HEK293 (cell line): ENCODE measurements around the gene HOXA6.

Source experiments
- CTCF ChIA-PET: fragments of 350-600 bp; formaldehyde crosslinking; extraction: SDS; loops from one replicate; lab custom pipeline; 2021; ENCODE audit warnings: antibody characterized with exemption; lab: Yijun Ruan, JAX
- POLR2A ChIA-PET: fragments of 300-600 bp; formaldehyde crosslinking; extraction: SDS; loops from one replicate; lab custom pipeline; 2020; ENCODE audit warnings: antibody characterized with exemption, inconsistent platforms; lab: Yijun Ruan, JAX
- H3K27ac ChIP-seq: fragments of 200-500 bp; sonication (Bioruptor generic); 2 replicates; pipeline ENCODE4 v1.5.1; 2014; ENCODE audit warnings: low read depth, low read length, control low read depth, inconsistent platforms; ENCODE audit errors: extremely low read depth
- H3K36me3 ChIP-seq, 2 experiments: fragments of 200-500 bp in 1 of 2; sonication (Bioruptor generic) in 1 of 2; 1 replicate in 1 of 2; 2 replicates in 1 of 2; pipeline ENCODE4 v1.5.1; 2014 to 2017; ENCODE audit warnings: inconsistent platforms in 2 of 2, low read length in 2 of 2; ENCODE audit not compliant: control insufficient read depth in 2 of 2, insufficient read depth in 1 of 2
- H3K4me1 ChIP-seq: fragments of 200-500 bp; sonication (Bioruptor generic); 2 replicates; pipeline ENCODE4 v1.5.1; 2014; ENCODE audit warnings: mild to moderate bottlenecking, low read length, inconsistent platforms; ENCODE audit not compliant: control insufficient read depth, insufficient read depth
- H3K4me3 ChIP-seq: 2 replicates; pipeline ENCODE4 v1.5.1; 2011; ENCODE audit warnings: low read depth, mild to moderate bottlenecking, control low read depth, low read length, moderate library complexity
- H3K9me3 ChIP-seq: fragments of 200-500 bp; sonication (Bioruptor generic); 2 replicates; pipeline ENCODE4 v1.5.1; 2014; ENCODE audit warnings: low read depth, low read length, inconsistent platforms; ENCODE audit not compliant: control insufficient read depth, insufficient read depth
- GLI4 ChIP-seq: fragments of 450-650 bp; formaldehyde crosslinking; IDR thresholded peaks from 2 replicates; pipeline ENCODE4 v1.5.1; 2016; ENCODE audit warnings: missing biosample characterization, missing genetic modification characterization
- GLIS1 ChIP-seq: fragments of 450-650 bp; formaldehyde crosslinking; IDR thresholded peaks from 2 replicates; pipeline ENCODE4 v1.5.1; 2016; ENCODE audit warnings: missing biosample characterization, missing genetic modification characterization
- GLIS2 ChIP-seq: fragments of 450-650 bp; formaldehyde crosslinking; IDR thresholded peaks from 2 replicates; pipeline ENCODE4 v1.5.1; 2016; ENCODE audit warnings: missing biosample characterization, missing genetic modification characterization
- PATZ1 ChIP-seq: fragments of 450-650 bp; formaldehyde crosslinking; IDR thresholded peaks from 2 replicates; pipeline ENCODE4 v1.5.1; 2016; ENCODE audit warnings: missing biosample characterization, missing genetic modification characterization
- SCRT2 ChIP-seq: fragments of 450-650 bp; formaldehyde crosslinking; IDR thresholded peaks from 2 replicates; pipeline ENCODE4 v1.5.1; 2016; ENCODE audit warnings: missing biosample characterization, missing genetic modification characterization
- SP3 ChIP-seq: fragments of 450-650 bp; formaldehyde crosslinking; IDR thresholded peaks from 2 replicates; pipeline ENCODE4 v1.5.1; 2016; ENCODE audit warnings: missing biosample characterization, missing genetic modification characterization
- YY1 ChIP-seq: fragments of 450-650 bp; formaldehyde crosslinking; IDR thresholded peaks from 2 replicates; pipeline ENCODE4 v1.5.1; 2018; ENCODE audit warnings: missing biosample characterization, missing genetic modification characterization
- ZBTB1 ChIP-seq: fragments of 450-650 bp; formaldehyde crosslinking; IDR thresholded peaks from 2 replicates; pipeline ENCODE4 v1.5.1; 2016; ENCODE audit warnings: missing biosample characterization, missing genetic modification characterization
- ZBTB26 ChIP-seq: fragments of 450-650 bp; formaldehyde crosslinking; optimal IDR thresholded peaks from 2 replicates; pipeline ENCODE3; 2016; ENCODE audit warnings: missing biosample characterization, mild to moderate bottlenecking, missing genetic modification characterization
- ZEB2 ChIP-seq: fragments of 450-650 bp; formaldehyde crosslinking; IDR thresholded peaks from 2 replicates; pipeline ENCODE4 v1.5.1; 2016; ENCODE audit warnings: missing biosample characterization, missing genetic modification characterization
- ZFHX2 ChIP-seq: fragments of 450-650 bp; formaldehyde crosslinking; conservative IDR thresholded peaks from 2 replicates; pipeline ENCODE4 v1.5.1; 2016; ENCODE audit warnings: missing biosample characterization, missing genetic modification characterization
- ZFP3 ChIP-seq: fragments of 450-650 bp; formaldehyde crosslinking; IDR thresholded peaks from 2 replicates; pipeline ENCODE4 v1.5.1; 2016; ENCODE audit warnings: low read depth, missing biosample characterization, missing genetic modification characterization
- ZNF148 ChIP-seq: fragments of 450-650 bp; formaldehyde crosslinking; IDR thresholded peaks from 2 replicates; pipeline ENCODE4 v1.5.0; 2017; ENCODE audit warnings: missing biosample characterization, missing genetic modification characterization, borderline replicate concordance
- ZNF280C ChIP-seq: fragments of 450-650 bp; formaldehyde crosslinking; IDR thresholded peaks from 2 replicates; pipeline ENCODE4 v1.5.1; 2016; ENCODE audit warnings: missing biosample characterization, missing genetic modification characterization
- ZNF324 ChIP-seq: fragments of 450-650 bp; formaldehyde crosslinking; IDR thresholded peaks from 2 replicates; pipeline ENCODE4 v1.5.1; 2016; ENCODE audit warnings: missing biosample characterization, missing genetic modification characterization
- ZNF350 ChIP-seq: fragments of 450-650 bp; formaldehyde crosslinking; IDR thresholded peaks from 2 replicates; pipeline ENCODE4 v1.5.0; 2017; ENCODE audit warnings: missing biosample characterization, mild to moderate bottlenecking, missing genetic modification characterization
- ZNF423 ChIP-seq: fragments of 450-650 bp; formaldehyde crosslinking; IDR thresholded peaks from 2 replicates; pipeline ENCODE4 v1.5.1; 2016; ENCODE audit warnings: missing biosample characterization, missing genetic modification characterization
- ZNF544 ChIP-seq: fragments of 450-650 bp; formaldehyde crosslinking; IDR thresholded peaks from 2 replicates; pipeline ENCODE4 v1.5.0; 2017; ENCODE audit warnings: missing biosample characterization, missing genetic modification characterization
- ZNF555 ChIP-seq: fragments of 450-650 bp; formaldehyde crosslinking; conservative IDR thresholded peaks from 2 replicates; pipeline ENCODE4 v1.5.1; 2017; ENCODE audit warnings: missing biosample characterization, mild to moderate bottlenecking, missing genetic modification characterization, inconsistent platforms
- ZNF600 ChIP-seq: fragments of 450-650 bp; formaldehyde crosslinking; IDR thresholded peaks from 2 replicates; pipeline ENCODE4 v1.5.1; 2016; ENCODE audit warnings: missing biosample characterization, missing genetic modification characterization
- ZNF658 ChIP-seq: fragments of 450-650 bp; formaldehyde crosslinking; IDR thresholded peaks from 2 replicates; pipeline ENCODE4; 2016; ENCODE audit warnings: missing biosample characterization, missing genetic modification characterization
- ZNF830 ChIP-seq: fragments of 450-650 bp; IDR thresholded peaks from 2 replicates; pipeline ENCODE4 v1.5.0; 2018; ENCODE audit warnings: missing biosample characterization, missing genetic modification characterization, low read depth, mild to moderate bottlenecking, moderate library complexity
- ZXDB ChIP-seq: fragments of 450-650 bp; formaldehyde crosslinking; IDR thresholded peaks from 2 replicates; pipeline ENCODE4 v1.5.1; 2016; ENCODE audit warnings: missing biosample characterization, missing genetic modification characterization

Gene HOXA6

GRCh38 chr7:27173956-27174873 is 26.6 kb upstream of the HOXA6 start, which contains the start of gene HOXA10 (continued):
- peak; percentile 87 for TF ChIP-seq PATZ1 (tag by site-specific recombination)
- peak; percentile 75 for TF ChIP-seq GLIS2 (tag by site-specific recombination)
- no peak for TF ChIP-seq ZNF658 (tag by site-specific recombination)
- peak; percentile 83 for TF ChIP-seq ZXDB (tag by site-specific recombination)
- TF ChIP-seq ZFHX2 (tag by site-specific recombination): peak; percentile 88
- no peak for TF ChIP-seq ZNF350 (tag by site-specific recombination)

- Histone ChIP-seq H3K4me1 (peaks cover 10% of the 10 kb centered on the region), H3K9me3 (no peaks in the 10 kb centered on the region), H3K4me3 (peak overlapping the region; percentile 76), H3K27ac (peak overlapping the region; percentile 100), H3K36me3 (peaks cover 8 to 14% of the 10 kb centered on the region in 2 experiments)
- TF ChIP-seq ZBTB26: peak; percentile 46
- no peak for TF ChIP-seq ZNF600 (tag by site-specific recombination)
- ChIA-PET CTCF (interaction anchor here (0.7 kb wide), 1 partner anchor 59 kb away, joined by 3 read pairs; no protein-coding TSS in a partner anchor), POLR2A (interaction anchor here (1.1 to 11.2 kb wide), 11 partner anchors 9 to 1311 kb away, joined by 3 to 237 read pairs (median 6); partner anchors contain the start of genes HOXA11, HOXA13, HOXA6 and HOXA7)
These were observed 26.0 kb upstream of the HOXA6 start for GRCh38 chr7:27173511-27173955.

GRCh38 chr7:27172823-27173510 is 25.4 kb upstream of the HOXA6 start:
- POLR2A ChIA-PET: interaction anchor here (0.7 to 11.2 kb wide), 14 partner anchors 8 to 1317 kb away, joined by 3 to 237 read pairs (median 4); partner anchors contain the start of genes CBX3, HOXA11, HOXA13 and HOXA6
- Histone ChIP-seq H3K4me3 (peak overlapping the region; percentile 76), H3K36me3 (peaks cover 8 to 18% of the 10 kb centered on the region in 2 experiments), H3K9me3 (no peaks in the 10 kb centered on the region), H3K4me1 (peaks cover 10% of the 10 kb centered on the region), H3K27ac (peak overlapping the region; percentile 100)
- CTCF ChIA-PET: interaction anchor here (0.5 to 0.7 kb wide), 2 partner anchors 58 to 359 kb away, joined by 3 read pairs; no protein-coding TSS in a partner anchor
- TF ChIP-seq ZBTB1 (no peak), SP3 (tag by site-specific recombination) (peak; percentile 40; the same call in 1 of the 2 replicates), ZNF280C (tag by site-specific recombination) (no peak), ZFP3 (tag by site-specific recombination) (no peak), ZNF148 (no peak), ZNF324 (tag by site-specific recombination) (no peak), ZEB2 (peak; percentile 75; the same call in 1 of the 2 replicates), SCRT2 (tag by site-specific recombination) (no peak), ZNF830 (tag by site-specific recombination) (no peak), ZNF555 (tag by site-specific recombination) (no peak), ZNF423 (tag by site-specific recombination) (peak; percentile 61), GLIS1 (tag by site-specific recombination) (peak; percentile 75), YY1 (no peak; the same call in 1 of the 2 replicates), GLI4 (no peak), ZNF544 (tag by site-specific recombination) (no peak)
